K562 (cell line): ENCODE data around the gene PTPN11. TPM values are rescaled to one million over a fixed set of nuclear protein-coding genes. Genes with fewer than 3 reads are reported as not detected.
A peak's percentile ranks its signal among the peaks of the same experiment; 100 is the strongest.

ENCODE experiments used
- ATAC-seq: fragments of 200-7000 bp; cut with Tn5 transposase; 3 replicates; pipeline ENCODE4 v1.9.1; 2020; ENCODE audit warnings: moderate library complexity
- BruUV-seq: library from RNA; stranded (reverse); fragments of 400-500 nt; replicated peaks from 2 replicates; lab custom pipeline; 2021; lab: Mats Ljungman, UMichigan
- CTCF ChIA-PET: fragments of 300-600 bp; formaldehyde crosslinking; extraction: SDS; loops from one replicate; lab custom pipeline; 2021; ENCODE audit warnings: low intra/inter-chr PET ratio; lab: Yijun Ruan, JAX
- POLR2A ChIA-PET: fragments of 300-600, 350-650 bp; sonication (Branson Sonifier 250); formaldehyde crosslinking; extraction: SDS; loops from one replicate; lab custom pipeline; 2021; ENCODE audit warnings: antibody characterized with exemption, inconsistent platforms; lab: Yijun Ruan, JAX
- DNase-seq, 4 experiments: peaks; one replicate each; pipeline versions ENCODE4 v3.0.0 to v3.0.0-alpha.2; 2011 to 2018; ENCODE audit warnings: low spot score in 3 of 4, mixed read lengths in 3 of 4; ENCODE audit errors: extremely low read depth in 1 of 4
- FAIRE-seq: peaks from 2 replicates; lab custom pipeline; 2011; peaks lifted over from hg19 to GRCh38; lab: Jason Lieb, UNC
- H2AFZ ChIP-seq: 2 replicates; pipeline ENCODE4 v1.6.0; 2011; ENCODE audit warnings: low read depth, low read length, control low read depth, inconsistent platforms
- H3K27ac ChIP-seq: fragments of 200-600 bp; 3 replicates; pipeline ENCODE4 v1.8.0; 2011; ENCODE audit warnings: low read depth, mild to moderate bottlenecking, control low read depth, inconsistent platforms, low read length, moderate library complexity, mixed read lengths; ENCODE audit errors: extremely low read depth
- H3K27me3 ChIP-seq, 2 experiments: fragments of 300-600 bp in 1 of 2; 2 replicates in 1 of 2; 3 replicates in 1 of 2; pipeline versions ENCODE4 v1.6.0 to v1.8.0; 2011; ENCODE audit warnings: inconsistent platforms in 2 of 2, low read length in 2 of 2, mild to moderate bottlenecking in 1 of 2, mixed read lengths in 1 of 2, moderate library complexity in 1 of 2; ENCODE audit not compliant: control insufficient read depth in 2 of 2, insufficient read depth in 2 of 2
- H3K36me3 ChIP-seq: fragments of 300-600 bp; 3 replicates; pipeline ENCODE4 v1.8.0; 2011; ENCODE audit warnings: mild to moderate bottlenecking, low read length, inconsistent platforms; ENCODE audit not compliant: control insufficient read depth, insufficient read depth
- H3K4me1 ChIP-seq, 2 experiments: fragments of 200-600 bp in 1 of 2; replicated peaks in 1 of 2; 2 replicates in 1 of 2; 3 replicates in 1 of 2; pipeline versions ENCODE4 v1.5.1 to v1.8.0; 2011; ENCODE audit warnings: inconsistent platforms in 2 of 2, low read length in 2 of 2, mild to moderate bottlenecking in 1 of 2, mixed read lengths in 1 of 2, moderate library complexity in 1 of 2; ENCODE audit not compliant: control insufficient read depth in 2 of 2, insufficient read depth in 2 of 2
- H3K4me2 ChIP-seq: 2 replicates; pipeline ENCODE4 v1.6.1; 2011; ENCODE audit warnings: low read length, control low read depth, inconsistent platforms, mixed read lengths; ENCODE audit not compliant: insufficient read depth
- H3K4me3 ChIP-seq: fragments of 200-600 bp; sonication (generic), shearing (Covaris generic); 2 replicates; pipeline ENCODE4 v1.5.1; 2016; ENCODE audit warnings: control low read depth, inconsistent platforms
- H3K79me2 ChIP-seq: fragments of 200-600 bp; 3 replicates; pipeline ENCODE4 v1.8.0; 2011; ENCODE audit warnings: low read length, inconsistent platforms; ENCODE audit not compliant: control insufficient read depth, insufficient read depth
- H3K9ac ChIP-seq, 2 experiments: 2 replicates each; pipeline versions ENCODE4 v1.6.0 to v1.6.1; 2011; ENCODE audit warnings: low read depth in 2 of 2, low read length in 2 of 2, control low read depth in 1 of 2, inconsistent platforms in 1 of 2, mild to moderate bottlenecking in 1 of 2, mixed read lengths in 1 of 2; ENCODE audit not compliant: insufficient read depth in 1 of 2
- H3K9me1 ChIP-seq: one replicate; pipeline ENCODE4 v1.6.0; 2011; ENCODE audit warnings: inconsistent platforms, mild to moderate bottlenecking, low read length, moderate library complexity; ENCODE audit not compliant: control insufficient read depth, insufficient read depth
- H3K9me3 ChIP-seq: replicated peaks from 2 replicates; pipeline ENCODE4 v1.5.1; 2011; ENCODE audit warnings: low read depth, low read length, inconsistent platforms; ENCODE audit not compliant: control insufficient read depth, insufficient read depth
- H4K20me1 ChIP-seq: replicated peaks from 2 replicates; pipeline ENCODE4 v1.6.1; 2011; ENCODE audit warnings: low read length, inconsistent platforms, mixed read lengths; ENCODE audit not compliant: control insufficient read depth, insufficient read depth
- ATF3 ChIP-seq, 2 experiments: fragments of 450-650 bp in 1 of 2; sonication (generic) in 1 of 2; formaldehyde crosslinking in 1 of 2; IDR thresholded peaks in 1 of 2; conservative IDR thresholded peaks in 1 of 2; 2 replicates each; pipeline versions ENCODE4 v1.6.1 to v1.8.1; 2016 to 2023; ENCODE audit warnings: mild to moderate bottlenecking in 2 of 2, moderate library complexity in 2 of 2, inconsistent platforms in 1 of 2, missing genetic modification reagents in 1 of 2
- ATF7 ChIP-seq: fragments of 450-650 bp; IDR thresholded peaks from 2 replicates; pipeline ENCODE4 v1.7.1; 2014; ENCODE audit warnings: mild to moderate bottlenecking, moderate library complexity
- FIP1L1 ChIP-seq: fragments of 200-400 bp; formaldehyde crosslinking; IDR thresholded peaks from 2 replicates; pipeline ENCODE4 v1.6.1; 2018; ENCODE audit warnings: mild to moderate bottlenecking, low read depth, low read length; ENCODE audit not compliant: poor library complexity, severe bottlenecking
- FOXJ3 ChIP-seq: sonication (generic); formaldehyde crosslinking; IDR thresholded peaks from 2 replicates; pipeline ENCODE4 v1.4.0; 2020; ENCODE audit warnings: mild to moderate bottlenecking, missing genetic modification reagents
- ID3 ChIP-seq, 2 experiments: fragments of 250-450 bp in 1 of 2; fragments of 450-650 bp in 1 of 2; sonication (Bioruptor Pico) in 1 of 2; IDR thresholded peaks; 2 replicates each; pipeline versions ENCODE4 v1.6.1 to v1.8.0; 2016 to 2021; ENCODE audit warnings: mild to moderate bottlenecking in 2 of 2, moderate library complexity in 2 of 2, missing compliant biosample characterization in 1 of 2, missing genetic modification characterization in 1 of 2
- NCOA1 ChIP-seq: fragments of 450-650 bp; IDR thresholded peaks from 2 replicates; pipeline ENCODE4 v1.6.1; 2016; ENCODE audit warnings: low read depth
- RBM25 ChIP-seq: fragments of 200-400 bp; formaldehyde crosslinking; IDR thresholded peaks from 2 replicates; pipeline ENCODE4 v1.6.1; 2018; ENCODE audit warnings: low read length, low read depth, moderate library complexity; ENCODE audit not compliant: severe bottlenecking
- ZNF12 ChIP-seq: sonication (generic); formaldehyde crosslinking; IDR thresholded peaks from 2 replicates; pipeline ENCODE4 v1.4.0; 2020; ENCODE audit warnings: mild to moderate bottlenecking, missing genetic modification reagents
- ZNF445 ChIP-seq: fragments of 250-450 bp; sonication (Bioruptor Pico); IDR thresholded peaks from 2 replicates; pipeline ENCODE4 v1.4.0; 2020; ENCODE audit warnings: low read depth, mild to moderate bottlenecking, moderate library complexity
- ZNF668 ChIP-seq: fragments of 250-450 bp; sonication (Bioruptor Pico); IDR thresholded peaks from 2 replicates; pipeline ENCODE4 v1.8.0; 2022; ENCODE audit warnings: mild to moderate bottlenecking, inconsistent platforms
- ZNF76 ChIP-seq: fragments of 250-450 bp; sonication (Bioruptor Pico); IDR thresholded peaks from 2 replicates; pipeline ENCODE4 v1.4.0; 2020; ENCODE audit warnings: mild to moderate bottlenecking, moderate library complexity, borderline replicate concordance
- WGBS: fragments of 100-300 bp; shearing (Covaris generic); methylation state at CpG from one replicate; pipeline ENCODE4 v1.1.6; 2016; ENCODE audit warnings: low coverage, mixed read lengths; ENCODE audit not compliant: insufficient coverage; ENCODE audit errors: missing lambda C conversion rate; 5-methylcytosine and 5-hydroxymethylcytosine counted together
- in situ Hi-C: fragments of 300-500 bp; cut with MboI; formaldehyde crosslinking; loops from 4 replicates; pipeline ENCODE4 v1.15.0; 2018; ENCODE audit warnings: inconsistent platforms, mixed read lengths
- intact Hi-C: fragments of 100-400 bp; cut with micrococcal nuclease; formaldehyde crosslinking; loops from 2 replicates; pipeline ENCODE4 v1.14.2; 2022
- polyA plus RNA-seq, 8 experiments: library from polyadenylated mRNA; depleted of rRNA in 4 of 8; stranded (reverse) in 5 of 8; unstranded in 3 of 8; fragments of >200 nt; fragmentation: Nextera tagmentation in 2 of 8; fragmentation: Illumina TruSeq in 1 of 8; extraction: Ambion mirVana in 2 of 8; extraction: Trizol in 1 of 8; gene quantifications; 2 replicates each; pipeline versions ENCODE4 v1.2.1 to v1.2.3, GENCODE V29; 2011 to 2014; ENCODE audit warnings: inconsistent platforms in 1 of 8, missing spikeins in 1 of 8
- total RNA-seq, 7 experiments: library from RNA; depleted of rRNA in 6 of 7; stranded (reverse); fragments of >200 nt in 6 of 7; fragmentation: Illumina TruSeq in 2 of 7; extraction: Trizol in 2 of 7; gene quantifications; 2 replicates each; pipeline versions ENCODE4 v1.2.1 to v1.2.3, GENCODE V29; 2011 to 2021; ENCODE audit warnings: low replicate concordance in 1 of 7
- TF ChIP-seq, protein P1 (sequence below): fragments of 450-650 bp; IDR thresholded peaks from 2 replicates; pipeline ENCODE4 v1.6.1; 2017; ENCODE audit warnings: antibody characterized with exemption, mild to moderate bottlenecking

PTPN11 gene
- total and polyA plus RNA-seq, 9 of the 15 experiments (the other 6 are each of a cell fraction or from before 2014, with no cell fraction given), result 22.5 to 126 (median 79.7) TPM

DNA sequence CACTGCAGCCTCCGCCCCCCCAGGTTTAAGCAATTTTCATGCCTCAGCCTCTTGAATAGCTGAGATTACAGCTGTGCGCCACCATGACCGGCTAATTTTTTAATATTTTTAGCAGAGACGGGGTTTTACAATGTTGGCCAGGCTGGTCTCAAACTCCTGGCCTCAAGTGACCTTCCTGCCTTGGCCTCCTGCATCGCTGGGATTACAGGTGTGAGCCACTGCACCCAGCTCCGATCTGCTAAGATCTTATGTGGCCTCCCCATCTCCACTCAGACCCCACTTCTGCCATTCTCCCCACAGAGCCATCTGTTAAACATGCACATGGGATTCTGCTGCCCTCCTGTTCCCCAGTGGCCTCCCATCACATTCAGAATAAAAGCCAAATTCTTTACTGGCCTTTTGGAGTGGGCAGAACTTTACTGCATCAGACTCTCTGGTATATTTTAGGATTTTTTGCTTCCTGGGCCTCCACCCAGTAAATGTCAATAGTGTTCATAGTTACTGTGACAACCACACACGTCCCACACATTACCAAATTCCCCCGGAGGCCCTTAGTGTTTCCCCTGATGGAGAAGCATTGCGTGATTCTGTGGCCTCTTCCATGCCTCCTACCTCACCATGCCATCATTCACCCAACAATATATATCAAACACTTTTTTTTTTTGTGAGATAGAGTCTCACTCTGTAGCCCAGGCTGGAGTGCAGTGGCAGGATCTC, 96.3 kb downstream of the PTPN11 start (continued):
- TF ChIP-seq ID3 (CRISPR knock-in tag; IDR thresholded peaks at IDR 0.05), result no peak
- TF ChIP-seq ID3 (tag; IDR thresholded peaks at IDR 0.05), result no peak
- TF ChIP-seq, all 486 proteins: peak for 0

DNA sequence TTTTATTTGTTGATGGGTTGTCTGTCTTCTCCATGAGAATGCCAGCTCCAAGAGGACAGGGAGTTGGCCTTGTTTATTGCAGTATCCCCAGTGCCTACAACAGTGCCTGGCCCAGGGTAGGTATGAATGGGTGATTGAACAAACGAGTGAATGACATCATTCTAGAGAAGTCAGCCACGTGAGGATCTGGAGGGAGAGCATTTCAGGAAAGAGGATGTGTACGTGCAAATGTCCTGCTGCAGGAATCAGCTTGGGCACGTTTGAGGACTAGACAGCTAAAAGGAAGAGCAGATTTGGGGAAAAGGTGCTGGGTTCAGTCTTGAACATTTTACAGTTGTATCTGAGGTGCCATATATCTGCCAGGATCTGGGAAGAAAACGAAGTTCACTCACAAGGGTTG, 97.1 kb downstream of the PTPN11 start:
- ATAC-seq, result no peak
- Histone ChIP-seq H3K27ac (no peak overlapping the region), H3K9ac (no peak overlapping the region), H2AFZ (no peak overlapping the region), H3K9me3 (no peaks in the 10 kb centered on the region), H3K4me2 (no peak overlapping the region), H3K9me1 (no peaks in the 10 kb centered on the region), H3K4me3 (no peak overlapping the region), H3K4me1 (peaks cover 0 to 6% of the 10 kb centered on the region in 2 experiments; a peak in 2 of 5 replicates), H3K79me2 (no peaks in the 10 kb centered on the region), H3K27me3 (peaks cover 0 to 2% of the 10 kb centered on the region in 2 experiments; a peak in 1 of 5 replicates), H3K36me3 (no peaks in the 10 kb centered on the region), H4K20me1 (no peaks in the 10 kb centered on the region)
- no peak for DNase-seq
- intact Hi-C loops, result no loop called here
- FAIRE-seq, result no peak
- POLR2A ChIA-PET, result interaction anchor here (0.7 kb wide), 1 partner anchor 199 kb away, joined by 3 read pairs; no protein-coding TSS in a partner anchor
- no TSS peak for BruUV-seq
- in situ Hi-C loops, result no loop called here
- WGBS, result 7% methylated on average over 5 of the region's 5 CpGs
- CTCF ChIA-PET, result no interaction called here
- TF ChIP-seq ATF7 (0 out of 2 replicates have a peak, but pooled peaks have one; percentile 15), ZNF668 (CRISPR knock-in tag) (no peak), FOXJ3 (CRISPR knock-in tag) (no peak), ZNF445 (CRISPR knock-in tag) (no peak), ATF3 (IDR thresholded peaks at IDR 0.05) (0 out of 2 replicates have a peak, but pooled peaks have one; percentile 6), ATF3 (CRISPR knock-in tag; conservative IDR thresholded peaks at IDR 0.05) (no peak), RBM25 (peak; percentile 60), FIP1L1 (no peak), NCOA1 (no peak), ZNF76 (no peak), ZNF12 (CRISPR knock-in tag) (no peak)
- TF ChIP-seq, protein P1, sequence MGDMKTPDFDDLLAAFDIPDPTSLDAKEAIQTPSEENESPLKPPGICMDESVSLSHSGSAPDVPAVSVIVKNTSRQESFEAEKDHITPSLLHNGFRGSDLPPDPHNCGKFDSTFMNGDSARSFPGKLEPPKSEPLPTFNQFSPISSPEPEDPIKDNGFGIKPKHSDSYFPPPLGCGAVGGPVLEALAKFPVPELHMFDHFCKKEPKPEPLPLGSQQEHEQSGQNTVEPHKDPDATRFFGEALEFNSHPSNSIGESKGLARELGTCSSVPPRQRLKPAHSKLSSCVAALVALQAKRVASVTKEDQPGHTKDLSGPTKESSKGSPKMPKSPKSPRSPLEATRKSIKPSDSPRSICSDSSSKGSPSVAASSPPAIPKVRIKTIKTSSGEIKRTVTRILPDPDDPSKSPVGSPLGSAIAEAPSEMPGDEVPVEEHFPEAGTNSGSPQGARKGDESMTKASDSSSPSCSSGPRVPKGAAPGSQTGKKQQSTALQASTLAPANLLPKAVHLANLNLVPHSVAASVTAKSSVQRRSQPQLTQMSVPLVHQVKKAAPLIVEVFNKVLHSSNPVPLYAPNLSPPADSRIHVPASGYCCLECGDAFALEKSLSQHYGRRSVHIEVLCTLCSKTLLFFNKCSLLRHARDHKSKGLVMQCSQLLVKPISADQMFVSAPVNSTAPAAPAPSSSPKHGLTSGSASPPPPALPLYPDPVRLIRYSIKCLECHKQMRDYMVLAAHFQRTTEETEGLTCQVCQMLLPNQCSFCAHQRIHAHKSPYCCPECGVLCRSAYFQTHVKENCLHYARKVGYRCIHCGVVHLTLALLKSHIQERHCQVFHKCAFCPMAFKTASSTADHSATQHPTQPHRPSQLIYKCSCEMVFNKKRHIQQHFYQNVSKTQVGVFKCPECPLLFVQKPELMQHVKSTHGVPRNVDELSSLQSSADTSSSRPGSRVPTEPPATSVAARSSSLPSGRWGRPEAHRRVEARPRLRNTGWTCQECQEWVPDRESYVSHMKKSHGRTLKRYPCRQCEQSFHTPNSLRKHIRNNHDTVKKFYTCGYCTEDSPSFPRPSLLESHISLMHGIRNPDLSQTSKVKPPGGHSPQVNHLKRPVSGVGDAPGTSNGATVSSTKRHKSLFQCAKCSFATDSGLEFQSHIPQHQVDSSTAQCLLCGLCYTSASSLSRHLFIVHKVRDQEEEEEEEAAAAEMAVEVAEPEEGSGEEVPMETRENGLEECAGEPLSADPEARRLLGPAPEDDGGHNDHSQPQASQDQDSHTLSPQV, result no peak
